WTC11 (cell line): ENCODE results near the gene KRT83. TPM values are rescaled to one million over a fixed set of nuclear protein-coding genes. Genes with fewer than 3 reads are reported as not detected.

Source experiments
- ATAC-seq: fragments of 200-7000 bp; cut with Tn5 transposase; 2 replicates; pipeline ENCODE4 v1.10.0; 2021; ENCODE audit warnings: mild to moderate bottlenecking, moderate library complexity
- CTCF ChIA-PET: fragments of 300-600 bp; sonication (Branson Sonifier 250); formaldehyde crosslinking; loops from one replicate; lab custom pipeline; 2021; ENCODE audit warnings: antibody characterized with exemption; lab: Charles Lee
- POLR2A ChIA-PET: fragments of 350-600 bp; sonication (Branson Sonifier 250); formaldehyde crosslinking; loops from one replicate; lab custom pipeline; 2021; ENCODE audit warnings: antibody characterized with exemption; lab: Charles Lee
- DNase-seq: peaks from one replicate; pipeline ENCODE4 v3.0.0; 2021; ENCODE audit warnings: low spot score
- H3K27ac Mint-ChIP-seq: 2 replicates; pipeline ENCODE4 v1.8.0; 2021; ENCODE audit warnings: mixed read lengths
- H3K27me3 Mint-ChIP-seq: 2 replicates; pipeline ENCODE4 v1.8.0; 2021; ENCODE audit warnings: low read depth, mild to moderate bottlenecking, moderate library complexity, mixed read lengths
- H3K36me3 Mint-ChIP-seq: 2 replicates; pipeline ENCODE4 v1.8.0; 2021; ENCODE audit warnings: mixed read lengths
- H3K4me1 Mint-ChIP-seq: 2 replicates; pipeline ENCODE4 v1.8.0; 2022; ENCODE audit warnings: mixed read lengths
- H3K4me3 Mint-ChIP-seq: 2 replicates; pipeline ENCODE4 v1.8.0; 2021; ENCODE audit warnings: mild to moderate bottlenecking, moderate library complexity, mixed read lengths
- H3K9me3 Mint-ChIP-seq: 2 replicates; pipeline ENCODE4 v1.8.0; 2021; ENCODE audit warnings: mixed read lengths
- ARID4B ChIP-seq: sonication (generic); formaldehyde crosslinking; IDR thresholded peaks from 2 replicates; pipeline ENCODE4 v1.8.0; 2023; ENCODE audit warnings: missing genetic modification reagents, mild to moderate bottlenecking, borderline replicate concordance
- ATF1 ChIP-seq: sonication (generic); formaldehyde crosslinking; IDR thresholded peaks from 2 replicates; pipeline ENCODE4 v1.8.1; 2023; ENCODE audit warnings: mild to moderate bottlenecking, moderate library complexity, missing genetic modification reagents
- ATF2 ChIP-seq: sonication (generic); formaldehyde crosslinking; IDR thresholded peaks from 2 replicates; pipeline ENCODE4 v1.8.1; 2022; ENCODE audit warnings: low read depth, missing genetic modification reagents, borderline replicate concordance
- CREM ChIP-seq: sonication (generic); formaldehyde crosslinking; IDR thresholded peaks from 2 replicates; pipeline ENCODE4 v1.8.1; 2022; ENCODE audit warnings: mild to moderate bottlenecking, missing genetic modification reagents, moderate library complexity
- E2F1 ChIP-seq: sonication (generic); formaldehyde crosslinking; IDR thresholded peaks from 2 replicates; pipeline ENCODE4 v1.8.0; 2022; ENCODE audit warnings: mild to moderate bottlenecking, missing genetic modification reagents
- E2F4 ChIP-seq: sonication (generic); formaldehyde crosslinking; IDR thresholded peaks from 2 replicates; pipeline ENCODE4 v1.8.1; 2022; ENCODE audit warnings: low read depth, mild to moderate bottlenecking, moderate library complexity, missing genetic modification reagents, borderline replicate concordance
- GRHL2 ChIP-seq: fragments of 250-450 bp; sonication (Bioruptor Pico); IDR thresholded peaks from 2 replicates; pipeline ENCODE4 v1.8.0; 2022; ENCODE audit warnings: mild to moderate bottlenecking, moderate library complexity; ENCODE audit not compliant: insufficient replicate concordance, severe bottlenecking
- IRF1 ChIP-seq: sonication (generic); formaldehyde crosslinking; IDR thresholded peaks from 2 replicates; pipeline ENCODE4 v1.8.0; 2023; ENCODE audit warnings: missing genetic modification reagents
- MLX ChIP-seq: sonication (generic); formaldehyde crosslinking; IDR thresholded peaks from 2 replicates; pipeline ENCODE4 v1.8.1; 2023; ENCODE audit warnings: mild to moderate bottlenecking, missing genetic modification reagents, moderate library complexity
- NFE2L1 ChIP-seq: sonication (generic); formaldehyde crosslinking; IDR thresholded peaks from 2 replicates; pipeline ENCODE4 v1.8.1; 2023; ENCODE audit warnings: missing genetic modification reagents
- PRDM15 ChIP-seq: sonication (generic); formaldehyde crosslinking; IDR thresholded peaks from 2 replicates; pipeline ENCODE4 v1.8.0; 2022; ENCODE audit warnings: missing genetic modification reagents
- STAT6 ChIP-seq: sonication (generic); formaldehyde crosslinking; conservative IDR thresholded peaks from 2 replicates; pipeline ENCODE4 v1.8.1; 2023; ENCODE audit warnings: mild to moderate bottlenecking, low read depth, missing genetic modification reagents, moderate library complexity
- TCF7 ChIP-seq: sonication (generic); formaldehyde crosslinking; IDR thresholded peaks from 2 replicates; pipeline ENCODE4 v1.8.0; 2022; ENCODE audit warnings: mild to moderate bottlenecking, low read depth, missing genetic modification reagents, moderate library complexity
- TEAD1 ChIP-seq: sonication (generic); formaldehyde crosslinking; IDR thresholded peaks from 2 replicates; pipeline ENCODE4 v1.8.0; 2022; ENCODE audit warnings: mild to moderate bottlenecking, missing genetic modification reagents
- ZNF138 ChIP-seq: sonication (generic); formaldehyde crosslinking; conservative IDR thresholded peaks from 2 replicates; pipeline ENCODE4 v1.8.1; 2022; ENCODE audit warnings: mild to moderate bottlenecking, moderate library complexity, missing genetic modification reagents
- total RNA-seq: library from RNA; stranded (reverse); gene quantifications from 3 replicates; pipeline ENCODE4 v1.2.3, GENCODE V29; 2021

The KRT83 gene
- total RNA-seq, 1 experiment from 2014 or later: not detected

GRCh38 chr12:52356762-52357580 is 35.8 kb upstream of the KRT83 start (continued):
- TF ChIP-seq ARID4B (CRISPR knock-in tag) (no peak), NFE2L1 (no peak), E2F1 (no peak), ATF1 (CRISPR knock-in tag) (no peak), TCF7 (no peak), E2F4 (CRISPR knock-in tag) (no peak), IRF1 (CRISPR knock-in tag) (no peak), TEAD1 (CRISPR knock-in tag) (no peak), ZNF138 (no peak), MLX (CRISPR knock-in tag) (no peak), CREM (CRISPR knock-in tag) (no peak), PRDM15 (no peak)

GRCh38 chr12:52356031-52356761 is 35.0 kb upstream of the KRT83 start:
- POLR2A ChIA-PET: no interaction called here
- H3K27ac Mint-ChIP-seq: no peak overlapping the region
- H3K4me1 Mint-ChIP-seq: peaks cover 18% of the 10 kb centered on the region; the same call in 1 of the 2 replicates
- no peaks in the 10 kb centered on the region for H3K36me3 Mint-ChIP-seq
- H3K27me3 Mint-ChIP-seq: no peaks in the 10 kb centered on the region
- ATAC-seq (no peak), DNase-seq (no peak)
- H3K4me3 Mint-ChIP-seq: no peak overlapping the region
- CTCF ChIA-PET: no interaction called here
- no peaks in the 10 kb centered on the region for H3K9me3 Mint-ChIP-seq
- no peak for TF ChIP-seq ATF2
- no peak for TF ChIP-seq STAT6 (CRISPR knock-in tag)
- TF ChIP-seq GRHL2 (CRISPR knock-in tag): no peak
